ENCODE data around the gene CACNB2. TPM values are rescaled to one million over a fixed set of nuclear protein-coding genes. Genes with fewer than 3 reads are reported as not detected.

The CACNB2 gene
- total and polyA plus RNA-seq, 2 of the 13 experiments (the other 11 are each of a cell fraction or from before 2014, with no cell fraction given) = not detected

- TF ChIP-seq DBP (CRISPR knock-in tag; IDR thresholded peaks at IDR 0.05; ENCODE audit: not compliant biosample characterization) (no peak), SNAPC5 (CRISPR knock-in tag; IDR thresholded peaks at IDR 0.05; ENCODE audit: borderline replicate concordance) (no peak), CBX2 (IDR thresholded peaks at IDR 0.05; ENCODE audit: low read depth, low read length) (no peak), CBX2 (CRISPR knock-in tag; IDR thresholded peaks at IDR 0.05; ENCODE audit: low read depth) (no peak), RFXAP (CRISPR knock-in tag; IDR thresholded peaks at IDR 0.05; ENCODE audit: borderline replicate concordance) (no peak)
Measured at GRCh38 chr10:18157881-18158280, 17.7 kb downstream of the CACNB2 start (continued).

GRCh38 chr10:18158773-18159265 is 18.6 kb downstream of the CACNB2 start:
- Histone ChIP-seq H3K9ac (ENCODE audit: insufficient read depth, low read depth, low read length) (no peak overlapping the region), H3K27me3 (ENCODE audit: control insufficient read depth in 1 of 2, insufficient read depth in 2 of 2, low read length in 2 of 2) (peaks cover 0 to 3% of the 10 kb centered on the region in 2 experiments; a peak in 1 of 5 replicates), H3K27ac (ENCODE audit: extremely low read length, insufficient read depth, low read length) (no peak overlapping the region), H3K9me3 (ENCODE audit: low read length) (no peaks in the 10 kb centered on the region), H2AFZ (ENCODE audit: low read length) (no peak overlapping the region), H3K4me1 (ENCODE audit: insufficient read depth, low read length) (no peaks in the 10 kb centered on the region), H3K36me3 (replicated peaks in 1 of 2; ENCODE audit: control insufficient read depth in 1 of 2, insufficient read depth in 2 of 2, low read length in 2 of 2) (no peaks in the 10 kb centered on the region), H3K4me3 (replicated peaks in 1 of 3; ENCODE audit: insufficient read depth in 1 of 3, low read depth in 2 of 3, low read length in 3 of 3) (no peak overlapping the region), H4K20me1 (ENCODE audit: insufficient read depth, low read length) (no peaks in the 10 kb centered on the region), H3K4me2 (ENCODE audit: low read depth, low read length) (no peak overlapping the region), H3K79me2 (ENCODE audit: insufficient read depth, low read length) (no peaks in the 10 kb centered on the region)
- intact Hi-C loops (cut with micrococcal nuclease; ENCODE audit: unreplicated experiment) = no loop called here
- in situ Hi-C loops (cut with HindIII; ENCODE audit: extremely low pct_ligation_motif_present, low pct_unique_long_range_greater_than_20kb) = no loop called here
- BruUV-seq (replicated peaks) = no TSS peak
- POLR2A ChIA-PET = no interaction called here
- CTCF ChIA-PET (ENCODE audit: low intra/inter-chr PET ratio, low total read pairs) = no interaction called here
- WGBS (ENCODE audit: low lambda C conversion rate) = 42% methylated on average over 2 of the region's 2 CpGs
- no peak for ATAC-seq
- no peak for DNase-seq (ENCODE audit: low spot score)
- TF ChIP-seq ZNF431 (CRISPR knock-in tag; IDR thresholded peaks at IDR 0.05; ENCODE audit: borderline replicate concordance, low read depth) (no peak), MXD1 (CRISPR knock-in tag; IDR thresholded peaks at IDR 0.05) (no peak), CEBPB (IDR thresholded peaks at IDR 0.05; ENCODE audit: borderline replicate concordance, low read depth, low read length) (peak; percentile 36; the same call in 1 of the 2 replicates), PHF20 (CRISPR knock-in tag; IDR thresholded peaks at IDR 0.05) (no peak)
- no peak for FAIRE-seq
